Panc1 (cell line): ENCODE results near the gene HSPD1.

Source experiments
- POLR2AphosphoS5 ChIP-seq: IDR thresholded peaks from 2 replicates; pipeline ENCODE4 v1.6.1; 2012; ENCODE audit warnings: mild to moderate bottlenecking, low read depth, low read length, moderate library complexity
- TCF7L2 ChIP-seq: IDR thresholded peaks from 2 replicates; pipeline ENCODE4 v1.6.1; 2011; ENCODE audit warnings: mild to moderate bottlenecking, low read depth, low read length, inconsistent platforms
- TF ChIP-seq, protein P1 (sequence below): fragments of 450-650 bp; IDR thresholded peaks from 2 replicates; pipeline ENCODE4 v1.5.1; 2017; ENCODE audit warnings: mild to moderate bottlenecking
- TF ChIP-seq, protein P2 (sequence below), 2 experiments: IDR thresholded peaks; 2 replicates each; pipeline ENCODE4 v1.6.1; 2011 to 2012; ENCODE audit warnings: low read depth in 2 of 2, control low read depth in 1 of 2, low read length in 1 of 2, mild to moderate bottlenecking in 1 of 2, moderate library complexity in 1 of 2; ENCODE audit not compliant: insufficient read depth in 1 of 2

DNA sequence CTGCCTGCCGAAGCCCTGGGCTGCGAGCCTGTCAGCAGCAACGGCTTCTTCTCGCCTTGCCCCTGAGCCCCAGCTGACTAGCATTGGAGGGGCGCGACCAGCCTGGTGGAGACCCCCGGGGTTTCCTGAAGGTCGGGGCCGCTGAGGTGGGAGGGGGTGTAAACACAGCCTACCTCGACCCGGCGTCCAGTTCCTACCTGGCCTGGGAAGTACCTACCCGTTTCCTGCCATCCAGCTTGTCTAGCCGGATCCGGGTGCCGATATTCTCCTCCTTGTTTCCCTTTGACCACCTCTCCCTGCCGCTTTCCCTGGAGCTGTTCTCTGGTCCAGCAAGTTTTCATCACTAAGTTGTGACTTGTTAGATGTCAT, 16.7 kb upstream of the HSPD1 start:
- TF ChIP-seq, protein P1, sequence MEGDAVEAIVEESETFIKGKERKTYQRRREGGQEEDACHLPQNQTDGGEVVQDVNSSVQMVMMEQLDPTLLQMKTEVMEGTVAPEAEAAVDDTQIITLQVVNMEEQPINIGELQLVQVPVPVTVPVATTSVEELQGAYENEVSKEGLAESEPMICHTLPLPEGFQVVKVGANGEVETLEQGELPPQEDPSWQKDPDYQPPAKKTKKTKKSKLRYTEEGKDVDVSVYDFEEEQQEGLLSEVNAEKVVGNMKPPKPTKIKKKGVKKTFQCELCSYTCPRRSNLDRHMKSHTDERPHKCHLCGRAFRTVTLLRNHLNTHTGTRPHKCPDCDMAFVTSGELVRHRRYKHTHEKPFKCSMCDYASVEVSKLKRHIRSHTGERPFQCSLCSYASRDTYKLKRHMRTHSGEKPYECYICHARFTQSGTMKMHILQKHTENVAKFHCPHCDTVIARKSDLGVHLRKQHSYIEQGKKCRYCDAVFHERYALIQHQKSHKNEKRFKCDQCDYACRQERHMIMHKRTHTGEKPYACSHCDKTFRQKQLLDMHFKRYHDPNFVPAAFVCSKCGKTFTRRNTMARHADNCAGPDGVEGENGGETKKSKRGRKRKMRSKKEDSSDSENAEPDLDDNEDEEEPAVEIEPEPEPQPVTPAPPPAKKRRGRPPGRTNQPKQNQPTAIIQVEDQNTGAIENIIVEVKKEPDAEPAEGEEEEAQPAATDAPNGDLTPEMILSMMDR, result no peak
- no peak for TF ChIP-seq TCF7L2
- TF ChIP-seq POLR2AphosphoS5, result no peak
- TF ChIP-seq, protein P2, sequence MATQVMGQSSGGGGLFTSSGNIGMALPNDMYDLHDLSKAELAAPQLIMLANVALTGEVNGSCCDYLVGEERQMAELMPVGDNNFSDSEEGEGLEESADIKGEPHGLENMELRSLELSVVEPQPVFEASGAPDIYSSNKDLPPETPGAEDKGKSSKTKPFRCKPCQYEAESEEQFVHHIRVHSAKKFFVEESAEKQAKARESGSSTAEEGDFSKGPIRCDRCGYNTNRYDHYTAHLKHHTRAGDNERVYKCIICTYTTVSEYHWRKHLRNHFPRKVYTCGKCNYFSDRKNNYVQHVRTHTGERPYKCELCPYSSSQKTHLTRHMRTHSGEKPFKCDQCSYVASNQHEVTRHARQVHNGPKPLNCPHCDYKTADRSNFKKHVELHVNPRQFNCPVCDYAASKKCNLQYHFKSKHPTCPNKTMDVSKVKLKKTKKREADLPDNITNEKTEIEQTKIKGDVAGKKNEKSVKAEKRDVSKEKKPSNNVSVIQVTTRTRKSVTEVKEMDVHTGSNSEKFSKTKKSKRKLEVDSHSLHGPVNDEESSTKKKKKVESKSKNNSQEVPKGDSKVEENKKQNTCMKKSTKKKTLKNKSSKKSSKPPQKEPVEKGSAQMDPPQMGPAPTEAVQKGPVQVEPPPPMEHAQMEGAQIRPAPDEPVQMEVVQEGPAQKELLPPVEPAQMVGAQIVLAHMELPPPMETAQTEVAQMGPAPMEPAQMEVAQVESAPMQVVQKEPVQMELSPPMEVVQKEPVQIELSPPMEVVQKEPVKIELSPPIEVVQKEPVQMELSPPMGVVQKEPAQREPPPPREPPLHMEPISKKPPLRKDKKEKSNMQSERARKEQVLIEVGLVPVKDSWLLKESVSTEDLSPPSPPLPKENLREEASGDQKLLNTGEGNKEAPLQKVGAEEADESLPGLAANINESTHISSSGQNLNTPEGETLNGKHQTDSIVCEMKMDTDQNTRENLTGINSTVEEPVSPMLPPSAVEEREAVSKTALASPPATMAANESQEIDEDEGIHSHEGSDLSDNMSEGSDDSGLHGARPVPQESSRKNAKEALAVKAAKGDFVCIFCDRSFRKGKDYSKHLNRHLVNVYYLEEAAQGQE (IDR thresholded peaks at IDR 0.05; ENCODE audit: insufficient read depth in 1 of 2, low read depth in 2 of 2, low read length in 1 of 2), result no peak
